HG03139 (cell line): ENCODE measurements around the gene MAPK13.

Experiments used
- ATAC-seq: cut with Tn5 transposase; IDR thresholded peaks from one replicate; pipeline ENCODE4 v1.9.1; 2021; ENCODE audit not compliant: unreplicated experiment

Gene MAPK13

DNA sequence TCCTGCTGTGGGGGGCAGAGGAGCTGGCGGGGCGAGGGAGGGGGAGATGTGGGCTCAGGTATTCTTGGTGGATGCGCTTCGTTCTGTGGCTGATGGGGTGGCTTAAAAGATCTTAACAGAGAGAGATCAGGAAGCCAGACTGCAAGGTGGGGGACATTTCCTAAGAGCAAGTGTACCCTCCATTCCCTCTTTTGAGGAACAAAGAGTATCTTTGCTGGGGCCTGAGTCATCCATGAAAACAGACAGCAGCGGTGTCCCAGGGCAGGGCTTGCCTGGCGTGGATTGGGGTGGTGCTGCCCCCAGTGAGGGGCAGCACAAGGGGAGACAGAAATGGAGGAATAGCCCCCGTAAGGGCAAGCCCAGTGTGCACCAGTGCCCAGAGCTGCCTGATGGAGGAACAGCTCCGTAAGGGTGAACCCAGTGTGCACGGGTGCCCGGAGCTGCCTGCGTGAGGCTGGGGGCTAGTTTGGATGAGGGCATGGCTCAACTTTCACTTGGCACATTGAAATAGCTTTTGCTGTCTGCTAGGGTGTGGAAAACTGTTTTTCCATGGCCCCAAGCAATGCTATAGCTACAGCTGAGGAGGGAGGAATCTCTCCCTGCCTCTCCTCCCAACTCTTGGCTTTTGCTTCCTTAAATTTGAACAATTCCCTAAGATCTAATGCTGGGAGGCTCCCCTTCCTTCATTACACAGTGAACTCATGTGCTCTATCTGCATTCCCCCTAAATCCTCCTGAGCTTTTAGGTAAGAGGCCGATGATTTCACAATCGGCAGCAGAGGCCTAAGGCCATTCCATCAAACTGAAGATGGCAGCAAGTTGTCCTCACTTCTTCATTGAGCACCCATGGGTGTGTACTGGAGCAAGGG, 12.9 kb downstream of the MAPK13 start:
- no peak for ATAC-seq

DNA sequence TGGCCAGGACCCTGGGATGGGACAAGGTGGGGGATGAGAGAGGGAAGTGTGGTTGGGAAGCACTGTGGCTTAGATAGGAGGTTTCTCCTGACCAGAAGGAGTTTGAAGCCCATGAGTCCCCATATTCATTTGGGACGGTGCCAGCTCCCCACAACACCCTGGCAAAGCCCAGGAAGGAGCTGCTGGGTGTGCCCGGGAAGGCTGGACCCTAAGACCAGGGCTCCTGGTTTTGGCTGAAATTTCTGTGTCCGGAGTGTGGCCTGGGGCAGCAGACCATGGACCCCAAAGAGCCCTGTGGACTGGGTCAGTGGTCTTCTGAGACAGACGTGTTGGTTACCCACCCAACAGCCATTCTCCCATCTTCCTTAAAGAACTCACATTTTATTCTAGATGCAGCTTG, 15.2 kb downstream of the MAPK13 start:
- no peak for ATAC-seq

DNA sequence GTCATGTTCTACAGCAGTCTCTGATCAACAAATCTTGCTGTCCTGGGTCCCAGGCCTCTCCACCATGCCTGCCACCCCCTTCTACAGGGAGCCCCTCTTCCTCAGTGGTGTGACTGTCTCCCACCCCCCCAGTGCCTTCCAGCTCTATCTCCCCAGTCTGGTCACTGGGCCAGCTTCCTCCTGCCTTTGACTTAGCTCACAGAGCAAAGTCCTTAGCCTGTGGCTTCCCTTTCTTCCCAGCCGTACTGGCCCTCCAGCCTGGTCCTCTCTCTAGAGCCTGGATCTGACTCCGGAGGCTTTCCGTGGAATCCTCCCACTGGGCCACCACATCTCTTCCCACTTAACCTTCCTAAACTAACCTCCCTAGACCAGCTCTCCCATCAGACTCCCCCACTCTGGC, 17.0 kb downstream of the MAPK13 start:
- no peak for ATAC-seq

DNA sequence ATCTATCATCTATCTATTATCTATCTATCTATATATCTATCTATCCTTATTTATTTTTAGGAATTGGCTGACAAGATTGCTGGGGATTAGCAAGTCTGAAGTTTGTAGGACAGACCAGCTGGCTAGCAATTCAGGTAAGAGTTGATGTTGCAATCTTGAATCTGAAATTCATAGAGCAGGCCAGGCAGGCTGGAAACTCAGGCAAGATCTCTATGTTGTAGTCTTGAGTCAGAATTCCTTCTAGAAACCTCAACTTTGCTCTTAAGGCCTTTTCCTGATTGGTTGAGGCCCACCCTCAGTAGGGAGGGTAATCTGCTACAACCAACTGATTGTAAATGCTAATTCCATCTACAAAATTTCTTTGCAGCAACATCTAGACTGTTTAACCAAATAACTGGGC, 19.2 kb downstream of the MAPK13 start:
- ATAC-seq, result no peak

DNA sequence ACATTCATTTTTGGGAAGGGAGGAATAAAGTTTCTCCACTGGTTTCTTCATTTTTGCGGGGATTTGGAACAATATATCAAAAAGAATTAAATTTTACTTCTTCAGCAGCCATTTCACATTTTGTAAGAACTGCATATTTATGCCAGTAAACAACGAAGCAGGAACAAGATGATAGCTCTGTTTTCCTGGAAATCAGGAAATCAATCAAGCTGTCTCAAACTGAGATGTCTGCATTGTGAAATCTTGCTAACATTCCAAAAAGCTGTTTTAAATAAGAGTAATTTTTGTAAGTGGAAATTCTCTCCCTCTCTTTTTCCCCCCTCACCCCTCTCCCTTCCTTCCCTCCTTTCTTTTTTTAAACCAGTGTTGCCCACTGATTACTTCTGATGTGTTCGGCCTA, 20.0 kb downstream of the MAPK13 start:
- ATAC-seq, result no peak

DNA sequence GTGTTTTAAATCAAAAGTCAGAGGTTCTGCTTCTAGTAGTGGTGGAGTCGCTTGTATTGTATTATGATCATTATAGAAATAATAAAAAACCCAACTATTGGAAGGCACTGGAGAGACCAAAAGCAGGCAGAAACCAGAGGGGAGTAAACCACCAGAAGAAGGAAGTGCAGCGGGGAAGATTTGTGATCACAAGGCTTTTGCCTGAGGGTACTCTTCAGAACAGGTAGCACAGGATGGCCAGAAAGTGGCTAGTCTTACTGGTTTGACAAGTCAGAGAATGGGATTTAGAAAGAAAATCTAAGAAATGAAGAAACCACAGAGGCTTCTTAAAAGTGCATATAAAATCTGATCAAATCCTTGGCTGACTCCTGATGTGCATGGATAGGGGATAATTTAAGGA, 24.0 kb downstream of the MAPK13 start:
- ATAC-seq, result no peak

DNA sequence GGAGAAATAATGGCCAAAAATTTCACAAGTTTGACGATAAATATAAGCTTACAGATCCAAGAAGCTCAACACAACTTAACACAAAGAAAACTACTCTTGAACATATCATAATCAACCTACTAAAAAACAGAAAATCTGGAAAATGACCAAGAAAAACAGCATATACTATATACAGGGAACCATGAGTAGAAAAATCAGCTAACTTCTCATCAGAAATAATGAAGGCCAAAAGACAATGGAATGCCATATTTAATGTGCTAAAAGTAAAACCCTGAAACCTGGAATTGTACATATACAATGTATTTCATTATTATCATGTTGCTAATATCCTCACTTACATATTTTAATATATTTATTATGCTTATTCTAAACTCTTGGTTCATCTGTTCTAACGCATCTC, 25.3 kb downstream of the MAPK13 start:
- no peak for ATAC-seq

DNA sequence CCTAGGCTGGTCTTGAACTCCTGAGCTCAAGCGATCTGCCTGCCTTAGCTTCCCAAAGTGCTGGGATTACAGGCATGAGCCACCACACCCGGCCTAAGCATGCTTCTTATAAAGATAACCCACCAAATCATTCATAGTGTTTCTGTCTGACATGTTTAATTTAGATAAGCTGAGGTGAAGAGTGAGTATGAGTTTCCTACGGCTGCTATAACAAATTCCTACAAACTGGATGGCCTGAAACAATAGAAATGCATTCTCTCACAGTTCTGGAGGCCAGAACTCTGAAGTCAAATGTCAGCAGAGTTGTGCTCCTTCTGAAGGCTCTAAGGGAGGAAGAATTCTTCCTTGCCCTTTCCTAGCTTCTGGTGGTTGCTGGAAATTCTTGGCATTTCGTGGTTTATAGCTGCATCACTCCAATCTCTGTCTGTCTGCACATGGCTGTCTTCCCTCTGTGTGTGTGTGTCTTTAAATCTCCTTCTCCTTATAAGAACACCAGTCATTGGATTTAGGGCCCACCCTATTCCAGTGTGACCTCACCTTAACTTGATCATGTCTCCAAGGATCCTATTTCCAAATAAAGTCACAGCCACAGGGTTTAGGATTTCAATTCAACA, 29.9 kb downstream of the MAPK13 start:
- ATAC-seq, result no peak

DNA sequence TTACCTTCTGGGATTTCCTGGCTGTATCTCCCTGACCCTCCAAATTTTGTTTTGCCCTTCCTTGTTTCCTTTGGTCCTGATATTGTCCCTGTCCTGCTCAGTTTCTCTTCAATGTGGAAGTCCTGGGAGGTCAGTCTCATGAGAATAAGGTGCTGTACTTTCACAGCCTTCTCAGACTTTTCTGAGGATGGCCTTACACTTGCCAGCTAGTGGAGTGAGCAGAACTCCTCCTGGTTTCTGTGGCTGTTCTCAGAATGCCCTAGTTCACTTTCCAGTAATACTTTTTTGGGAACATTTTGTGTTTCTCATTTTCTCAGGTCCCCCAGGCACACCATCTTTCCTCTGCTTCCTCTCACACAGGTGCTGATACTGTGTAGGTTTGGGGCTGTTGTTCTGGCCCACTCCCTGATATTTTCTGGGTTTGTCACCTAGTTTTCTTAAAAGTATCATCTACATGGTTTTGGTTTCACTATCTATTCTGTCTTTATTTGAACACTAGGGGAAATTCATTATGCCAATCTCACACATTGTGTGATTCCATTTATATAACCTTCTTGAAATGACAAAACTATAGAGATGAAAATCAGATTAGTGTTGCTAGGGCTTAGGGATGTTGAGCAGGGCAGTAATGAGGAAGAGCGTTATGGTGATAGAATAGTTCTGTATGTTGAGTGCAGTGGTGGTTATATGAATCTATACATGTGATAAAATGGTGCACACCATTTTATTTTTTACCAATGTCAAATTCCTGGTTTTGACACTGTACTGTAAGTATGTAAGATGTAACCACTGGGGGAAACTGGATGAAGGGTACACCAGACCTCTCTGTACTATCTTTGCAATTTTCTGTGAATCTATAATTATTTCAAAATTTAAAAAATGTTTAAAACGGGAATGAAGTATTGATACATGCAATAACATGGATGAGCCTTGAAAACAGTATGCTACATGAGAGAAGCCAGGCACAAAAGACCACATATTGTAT, 39.0 kb downstream of the MAPK13 start:
- no peak for ATAC-seq

DNA sequence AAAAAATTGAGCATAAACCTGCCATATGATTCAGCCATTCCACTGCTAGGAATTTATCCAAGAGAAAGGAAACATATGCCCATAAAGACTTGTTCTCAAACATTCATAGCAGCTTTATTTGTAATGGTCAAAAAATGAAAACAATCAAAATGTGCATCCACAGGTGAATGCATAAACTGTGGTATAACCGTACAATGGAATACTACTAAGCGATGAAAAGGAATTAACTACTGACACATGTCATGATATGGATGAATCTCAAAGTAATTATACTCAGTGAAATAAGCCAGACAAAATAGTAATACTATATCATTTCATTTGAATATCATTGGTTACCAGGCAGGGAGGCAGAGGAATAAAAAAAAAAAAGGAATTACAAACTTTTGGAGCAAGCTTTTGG, 40.4 kb downstream of the MAPK13 start:
- no peak for ATAC-seq

DNA sequence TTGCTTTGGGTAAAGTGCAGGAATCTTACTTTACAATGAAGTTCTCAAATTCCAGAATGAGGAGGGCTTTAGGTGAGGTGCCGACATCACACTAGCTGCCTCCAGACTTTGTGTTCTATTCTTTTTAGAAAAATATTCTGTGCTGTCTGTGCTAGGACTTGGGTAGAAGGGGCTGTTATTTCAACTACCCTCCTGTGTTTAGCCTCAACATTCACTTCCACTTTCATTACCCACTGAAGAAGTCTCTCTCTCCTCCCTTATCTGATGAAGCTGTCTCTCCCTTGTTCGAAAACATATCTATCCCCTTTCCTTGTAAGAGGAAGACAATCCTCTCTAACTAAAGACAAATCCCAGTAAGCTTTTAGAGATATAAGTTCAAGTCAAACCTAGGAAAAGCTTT, 41.3 kb downstream of the MAPK13 start:
- ATAC-seq, result no peak

DNA sequence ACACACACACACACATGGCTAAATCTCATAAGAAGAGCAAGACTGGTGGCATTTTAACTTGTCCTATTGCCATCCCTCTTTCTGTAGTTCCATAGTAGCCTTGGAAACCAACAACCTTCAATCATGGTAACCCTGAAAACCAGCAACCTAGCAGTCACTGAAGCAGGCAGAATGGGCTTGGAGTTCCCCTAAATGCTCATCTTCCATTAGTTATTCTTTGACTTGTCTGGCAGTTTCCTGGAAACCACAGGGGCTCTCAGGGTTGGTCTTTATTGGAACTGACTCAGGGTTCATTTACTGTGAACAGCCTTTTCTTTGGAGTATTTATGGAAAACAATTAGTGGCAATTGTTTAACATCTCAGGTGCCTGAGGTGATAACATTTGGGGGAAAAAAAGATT, 46.9 kb downstream of the MAPK13 start:
- no peak for ATAC-seq

DNA sequence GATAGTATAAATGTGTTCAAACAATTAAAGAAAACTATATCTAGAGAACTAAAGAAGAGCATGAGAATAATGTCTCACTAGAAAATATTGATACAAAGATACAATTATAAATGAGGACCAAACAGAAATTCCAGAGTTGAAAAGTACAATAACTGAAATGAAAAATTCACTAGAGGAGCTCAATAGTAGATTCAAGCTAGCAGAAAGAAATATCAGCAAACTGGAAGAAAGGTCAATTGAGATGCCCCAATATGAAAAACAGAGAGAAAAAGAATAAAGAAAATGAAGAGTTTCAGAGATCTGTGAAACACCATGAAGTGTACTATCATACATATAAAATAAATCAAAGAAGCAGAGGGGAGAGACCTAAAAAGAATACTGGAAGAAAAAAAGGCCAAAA, 48.2 kb downstream of the MAPK13 start:
- no peak for ATAC-seq

DNA sequence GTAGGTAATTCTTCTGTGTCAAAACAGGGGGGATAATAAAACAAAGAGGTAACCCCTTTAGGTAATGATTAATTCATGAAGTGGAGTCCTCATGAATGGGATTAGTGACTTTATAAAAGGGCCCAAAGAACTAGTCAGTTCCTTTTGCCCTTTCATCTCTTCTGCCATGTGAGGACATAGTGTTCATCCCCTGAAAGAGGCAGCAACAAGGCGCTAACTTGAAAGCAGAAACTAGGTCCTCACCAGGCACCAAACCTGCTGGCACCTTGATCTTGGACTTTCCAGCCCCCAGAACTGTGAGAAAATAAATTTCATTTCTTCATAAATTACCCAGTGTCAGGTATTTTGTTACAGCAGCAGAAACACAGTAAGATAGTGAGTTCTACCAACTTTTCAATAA, 49.8 kb downstream of the MAPK13 start:
- ATAC-seq, result no peak

DNA sequence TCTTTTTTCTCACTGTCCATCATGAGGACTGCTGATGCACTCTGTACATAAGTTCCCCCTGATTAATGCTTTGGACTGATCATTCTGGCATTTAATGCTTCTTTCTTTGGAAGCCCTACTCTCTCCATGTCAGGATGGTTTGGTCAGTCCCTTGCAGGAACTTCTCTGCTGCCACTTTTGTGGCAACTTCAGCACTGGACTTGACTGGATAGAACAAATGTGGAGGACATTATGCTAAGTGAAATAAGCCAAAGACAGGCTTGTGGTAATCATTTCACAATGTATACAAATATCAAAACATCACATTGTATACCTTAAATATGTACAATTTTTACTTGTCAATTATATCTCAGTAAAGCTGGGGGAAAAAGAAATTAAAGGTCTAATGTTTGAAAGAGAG, 54.0 kb downstream of the MAPK13 start:
- no peak for ATAC-seq

DNA sequence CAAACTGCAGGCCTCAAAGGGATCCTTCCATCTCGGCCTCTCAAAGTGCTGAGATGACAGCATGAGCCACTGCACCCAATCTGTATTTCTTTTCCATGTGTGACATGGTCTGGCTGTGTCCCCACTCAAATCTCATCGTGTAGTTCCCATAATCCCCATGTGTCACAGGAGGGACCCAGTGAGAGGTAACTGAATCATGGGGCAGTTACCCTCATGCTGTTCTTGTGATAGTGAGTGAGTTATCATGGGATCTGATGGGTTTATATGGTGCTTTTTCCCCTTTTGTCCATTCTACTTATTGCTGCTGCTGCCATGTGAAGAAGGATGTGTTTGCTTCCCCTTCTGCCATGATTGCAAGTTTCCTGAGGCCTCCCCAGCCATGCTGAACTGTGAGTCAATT, 55.9 kb downstream of the MAPK13 start:
- ATAC-seq, result no peak

DNA sequence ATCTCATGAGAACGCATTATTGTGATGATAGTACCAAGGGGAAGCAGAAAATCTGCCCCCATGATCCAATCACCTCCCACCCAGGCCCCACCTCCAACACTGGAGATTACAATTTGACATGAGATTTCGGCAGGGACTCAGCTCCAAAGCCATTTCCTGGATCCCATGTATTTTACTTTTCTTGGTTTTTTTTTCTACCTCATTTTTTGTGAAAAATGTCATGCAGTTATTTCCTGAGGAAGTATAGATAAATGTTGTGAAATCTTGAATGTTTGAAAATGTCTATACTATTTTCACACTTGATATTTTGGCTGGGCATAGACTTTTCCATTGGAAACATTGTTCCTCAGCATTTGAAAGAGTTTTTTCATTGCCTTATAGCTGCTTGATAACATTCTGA, 57.1 kb downstream of the MAPK13 start:
- ATAC-seq, result no peak
